Activated T-helper 17 cell treated with anti-CD3 and anti-CD28 coated beads, Interleukin-2, amount 50 U/mL, for 72 hours (primary cell): Measurements from ENCODE around the gene EVA1B. TPM values are rescaled to one million over a fixed set of nuclear protein-coding genes. Genes with fewer than 3 reads are reported as not detected.

Experiments
- ATAC-seq: fragments of 150-1000 bp; cut with Tn5 transposase; replicated peaks from 2 replicates; pipeline ENCODE4 v1.10.0; 2021; ENCODE audit warnings: mild to moderate bottlenecking, moderate library complexity
- H3K27ac Mint-ChIP-seq: one replicate; pipeline ENCODE4 v1.8.0; 2022; ENCODE audit warnings: mixed read lengths
- H3K27me3 Mint-ChIP-seq: one replicate; pipeline ENCODE4 v1.8.0; 2022; ENCODE audit warnings: mixed read lengths
- H3K36me3 Mint-ChIP-seq: one replicate; pipeline ENCODE4 v1.8.0; 2022; ENCODE audit warnings: low read depth, mild to moderate bottlenecking, mixed read lengths
- H3K4me1 Mint-ChIP-seq: one replicate; pipeline ENCODE4 v1.8.0; 2022; ENCODE audit warnings: mixed read lengths
- H3K4me3 Mint-ChIP-seq: one replicate; pipeline ENCODE4 v1.8.0; 2022; ENCODE audit warnings: mild to moderate bottlenecking, mixed read lengths
- H3K9me3 Mint-ChIP-seq: one replicate; pipeline ENCODE4 v1.8.0; 2022; ENCODE audit warnings: mixed read lengths
- total RNA-seq, 2 donors: library from RNA; stranded (reverse); gene quantifications; one replicate each; pipeline ENCODE4 v1.2.3, GENCODE V29; 2022

The EVA1B gene
- 1 to 10 TPM; 2.5 to 5.6 TPM for total RNA-seq

- H3K4me3 Mint-ChIP-seq = peak within 1 kb of the TSS; percentile 64
- H3K9me3 Mint-ChIP-seq = no peaks in the 10 kb centered on the region
- no peaks in the 10 kb centered on the region for H3K27me3 Mint-ChIP-seq
- H3K27ac Mint-ChIP-seq = peak within 1 kb of the TSS; percentile 82
- peak; percentile 67 for ATAC-seq
- peaks cover 24% of the 10 kb centered on the region for H3K4me1 Mint-ChIP-seq
- peaks cover 31% of the 10 kb centered on the region for H3K36me3 Mint-ChIP-seq
These were observed at the start of gene EVA1B for GRCh38 chr1:36323636-36324352. TSS of gene EVA1B (minus strand) at chr1:36323645. CDS start at chr1:36323037, 608 bp downstream.

- Mint-ChIP-seq H3K4me1 (peaks cover 14% of the 10 kb centered on the region), H3K27ac (peak overlapping the region; percentile 89), H3K4me3 (peak overlapping the region; percentile 83), H3K27me3 (no peaks in the 10 kb centered on the region), H3K9me3 (no peaks in the 10 kb centered on the region), H3K36me3 (peaks cover 19% of the 10 kb centered on the region)
- ATAC-seq = no peak
These were observed 49.2 kb upstream of the EVA1B start for GRCh38 chr1:36372617-36373016.

- ATAC-seq = peak; percentile 27
- Mint-ChIP-seq H3K9me3 (no peaks in the 10 kb centered on the region), H3K27me3 (no peaks in the 10 kb centered on the region), H3K27ac (peak overlapping the region; percentile 9), H3K4me3 (no peak overlapping the region), H3K36me3 (peaks cover 23% of the 10 kb centered on the region), H3K4me1 (peaks cover 19% of the 10 kb centered on the region)
These were observed 45.8 kb upstream of the EVA1B start for GRCh38 chr1:36369061-36369861.

- H3K9me3 Mint-ChIP-seq = no peaks in the 10 kb centered on the region
- H3K4me1 Mint-ChIP-seq = peaks cover 14% of the 10 kb centered on the region
- H3K4me3 Mint-ChIP-seq = peak overlapping the region; percentile 71
- peak overlapping the region; percentile 91 for H3K27ac Mint-ChIP-seq
- ATAC-seq = no peak
- H3K27me3 Mint-ChIP-seq = no peaks in the 10 kb centered on the region
- peaks cover 21% of the 10 kb centered on the region for H3K36me3 Mint-ChIP-seq
These were observed 44.4 kb upstream of the EVA1B start for GRCh38 chr1:36367798-36368197.

- ATAC-seq = no peak
- Mint-ChIP-seq H3K27me3 (no peaks in the 10 kb centered on the region), H3K27ac (peak overlapping the region; percentile 91), H3K36me3 (peaks cover 28% of the 10 kb centered on the region), H3K4me3 (peak overlapping the region; percentile 71), H3K9me3 (no peaks in the 10 kb centered on the region), H3K4me1 (peaks cover 14% of the 10 kb centered on the region)
These were observed 43.6 kb upstream of the EVA1B start for GRCh38 chr1:36367066-36367465.

GRCh38 chr1:36366091-36366661, 42.7 kb upstream of the EVA1B start:
- Mint-ChIP-seq H3K9me3 (no peaks in the 10 kb centered on the region), H3K36me3 (peaks cover 37% of the 10 kb centered on the region), H3K4me3 (peak overlapping the region; percentile 71), H3K27ac (peak overlapping the region; percentile 91), H3K4me1 (peaks cover 14% of the 10 kb centered on the region), H3K27me3 (no peaks in the 10 kb centered on the region)
- peak; percentile 80 for ATAC-seq

GRCh38 chr1:36365381-36365780, 41.9 kb upstream of the EVA1B start:
- H3K4me1 Mint-ChIP-seq = peaks cover 14% of the 10 kb centered on the region
- no peaks in the 10 kb centered on the region for H3K27me3 Mint-ChIP-seq
- peak overlapping the region; percentile 91 for H3K27ac Mint-ChIP-seq
- ATAC-seq = no peak
- H3K4me3 Mint-ChIP-seq = no peak overlapping the region
- H3K36me3 Mint-ChIP-seq = peaks cover 37% of the 10 kb centered on the region
- no peaks in the 10 kb centered on the region for H3K9me3 Mint-ChIP-seq

GRCh38 chr1:36359911-36360550, 36.6 kb upstream of the EVA1B start:
- Mint-ChIP-seq H3K36me3 (peaks cover 74% of the 10 kb centered on the region), H3K4me3 (peak overlapping the region; percentile 61), H3K27me3 (no peaks in the 10 kb centered on the region), H3K27ac (peak overlapping the region; percentile 95), H3K4me1 (peaks cover 6% of the 10 kb centered on the region), H3K9me3 (no peaks in the 10 kb centered on the region)
- peak; percentile 95 for ATAC-seq

- peaks cover 78% of the 10 kb centered on the region for H3K36me3 Mint-ChIP-seq
- peak overlapping the region; percentile 61 for H3K4me3 Mint-ChIP-seq
- H3K27ac Mint-ChIP-seq = peak overlapping the region; percentile 95
- peaks cover 6% of the 10 kb centered on the region for H3K4me1 Mint-ChIP-seq
- H3K27me3 Mint-ChIP-seq = no peaks in the 10 kb centered on the region
- ATAC-seq = no peak
- H3K9me3 Mint-ChIP-seq = no peaks in the 10 kb centered on the region
These were observed 35.9 kb upstream of the EVA1B start for GRCh38 chr1:36359383-36359782.

GRCh38 chr1:36358514-36359084, 35.2 kb upstream of the EVA1B start:
- Mint-ChIP-seq H3K27ac (peak overlapping the region; percentile 95), H3K4me3 (no peak overlapping the region), H3K4me1 (peaks cover 6% of the 10 kb centered on the region), H3K9me3 (no peaks in the 10 kb centered on the region), H3K36me3 (peaks cover 86% of the 10 kb centered on the region), H3K27me3 (no peaks in the 10 kb centered on the region)
- ATAC-seq = no peak

- peaks cover 74% of the 10 kb centered on the region for H3K36me3 Mint-ChIP-seq
- H3K27me3 Mint-ChIP-seq = no peaks in the 10 kb centered on the region
- no peak overlapping the region for H3K27ac Mint-ChIP-seq
These were observed 32.4 kb upstream of the EVA1B start for GRCh38 chr1:36355811-36356210.

GRCh38 chr1:36354486-36354885, 31.0 kb upstream of the EVA1B start:
- no peaks in the 10 kb centered on the region for H3K9me3 Mint-ChIP-seq
- no peak for ATAC-seq
- H3K27me3 Mint-ChIP-seq = no peaks in the 10 kb centered on the region
- peaks cover 71% of the 10 kb centered on the region for H3K36me3 Mint-ChIP-seq
- H3K4me3 Mint-ChIP-seq = no peak overlapping the region
- peaks cover 18% of the 10 kb centered on the region for H3K4me1 Mint-ChIP-seq
- peak overlapping the region; percentile 54 for H3K27ac Mint-ChIP-seq

More at GRCh38 chr1:36355811-36356210, 32.4 kb upstream of the EVA1B start:
- H3K4me3 Mint-ChIP-seq = no peak overlapping the region
- no peak for ATAC-seq
- no peaks in the 10 kb centered on the region for H3K9me3 Mint-ChIP-seq
- H3K4me1 Mint-ChIP-seq = peaks cover 20% of the 10 kb centered on the region

GRCh38 chr1:36352910-36353878, 29.7 kb upstream of the EVA1B start:
- ATAC-seq = no peak
- Mint-ChIP-seq H3K9me3 (no peaks in the 10 kb centered on the region), H3K4me3 (no peak overlapping the region), H3K27me3 (no peaks in the 10 kb centered on the region), H3K4me1 (peaks cover 18% of the 10 kb centered on the region), H3K27ac (peak overlapping the region; percentile 34), H3K36me3 (peaks cover 64% of the 10 kb centered on the region)
